D721Med (cell line): ENCODE data around the gene GADL1.

Source experiments
- DNase-seq: peaks from one replicate; pipeline ENCODE4 v3.0.0; 2011; ENCODE audit warnings: low spot score; ENCODE audit not compliant: insufficient read length
- FAIRE-seq: peaks from 2 replicates; lab custom pipeline; 2011; peaks lifted over from hg19 to GRCh38; lab: Jason Lieb, UNC
- TF ChIP-seq, protein P1 (sequence below): IDR thresholded peaks from 2 replicates; pipeline ENCODE4 v1.5.1; 2012; ENCODE audit warnings: mild to moderate bottlenecking, control low read depth; ENCODE audit not compliant: insufficient read depth; ENCODE audit errors: missing control alignments

The GADL1 gene

DNA sequence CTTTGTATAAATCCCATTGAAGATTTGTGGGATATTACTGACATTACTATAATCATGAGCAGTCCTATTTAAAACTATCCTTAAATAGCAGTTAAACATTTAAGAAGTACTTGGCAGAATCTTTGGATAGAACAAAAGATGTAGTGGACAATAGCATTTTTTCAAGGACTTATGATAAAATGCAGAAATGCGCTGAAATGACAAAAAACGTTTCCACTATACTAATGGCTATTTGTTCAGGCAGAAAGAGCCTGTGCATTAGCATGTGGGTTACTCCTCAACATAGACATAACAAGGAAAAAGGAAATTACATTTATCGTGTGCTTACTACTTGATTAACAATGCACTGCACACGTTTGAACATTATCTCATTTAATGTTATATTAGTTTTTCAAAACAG, 80.7 kb downstream of the GADL1 start:
- no peak for DNase-seq
- TF ChIP-seq, protein P1, sequence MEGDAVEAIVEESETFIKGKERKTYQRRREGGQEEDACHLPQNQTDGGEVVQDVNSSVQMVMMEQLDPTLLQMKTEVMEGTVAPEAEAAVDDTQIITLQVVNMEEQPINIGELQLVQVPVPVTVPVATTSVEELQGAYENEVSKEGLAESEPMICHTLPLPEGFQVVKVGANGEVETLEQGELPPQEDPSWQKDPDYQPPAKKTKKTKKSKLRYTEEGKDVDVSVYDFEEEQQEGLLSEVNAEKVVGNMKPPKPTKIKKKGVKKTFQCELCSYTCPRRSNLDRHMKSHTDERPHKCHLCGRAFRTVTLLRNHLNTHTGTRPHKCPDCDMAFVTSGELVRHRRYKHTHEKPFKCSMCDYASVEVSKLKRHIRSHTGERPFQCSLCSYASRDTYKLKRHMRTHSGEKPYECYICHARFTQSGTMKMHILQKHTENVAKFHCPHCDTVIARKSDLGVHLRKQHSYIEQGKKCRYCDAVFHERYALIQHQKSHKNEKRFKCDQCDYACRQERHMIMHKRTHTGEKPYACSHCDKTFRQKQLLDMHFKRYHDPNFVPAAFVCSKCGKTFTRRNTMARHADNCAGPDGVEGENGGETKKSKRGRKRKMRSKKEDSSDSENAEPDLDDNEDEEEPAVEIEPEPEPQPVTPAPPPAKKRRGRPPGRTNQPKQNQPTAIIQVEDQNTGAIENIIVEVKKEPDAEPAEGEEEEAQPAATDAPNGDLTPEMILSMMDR, result no peak
- FAIRE-seq, result no peak

DNA sequence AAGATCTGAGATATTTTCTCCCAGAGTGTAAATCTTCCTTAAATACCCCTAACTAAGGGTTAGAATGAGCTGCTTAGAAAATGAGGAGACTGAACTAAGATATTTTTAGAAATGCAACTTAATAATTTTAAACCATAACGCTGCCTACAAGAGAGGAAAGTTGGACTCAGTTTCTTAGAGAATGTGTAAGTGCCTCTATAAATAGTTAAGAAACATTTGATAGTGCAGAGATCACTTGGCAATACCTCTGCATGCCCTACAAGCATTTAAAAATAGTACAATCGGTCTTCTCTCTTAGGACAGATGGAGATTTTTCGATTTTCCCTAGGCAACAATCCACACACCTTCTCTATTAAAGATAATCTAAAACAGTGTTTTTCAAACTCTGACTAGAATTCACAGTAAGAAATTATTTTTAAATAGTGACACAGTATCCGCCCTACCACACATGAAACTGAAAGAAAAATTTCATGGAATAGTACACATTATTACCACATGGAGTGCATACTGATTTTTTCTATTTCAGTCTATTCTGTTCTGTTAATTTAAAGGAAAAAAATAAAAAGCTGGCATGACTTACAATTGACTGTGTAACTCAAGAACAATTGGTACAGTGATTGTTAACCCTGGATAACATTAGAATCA, 83.2 kb downstream of the GADL1 start:
- no peak for FAIRE-seq
- DNase-seq, result no peak
- TF ChIP-seq, protein P1, result no peak

DNA sequence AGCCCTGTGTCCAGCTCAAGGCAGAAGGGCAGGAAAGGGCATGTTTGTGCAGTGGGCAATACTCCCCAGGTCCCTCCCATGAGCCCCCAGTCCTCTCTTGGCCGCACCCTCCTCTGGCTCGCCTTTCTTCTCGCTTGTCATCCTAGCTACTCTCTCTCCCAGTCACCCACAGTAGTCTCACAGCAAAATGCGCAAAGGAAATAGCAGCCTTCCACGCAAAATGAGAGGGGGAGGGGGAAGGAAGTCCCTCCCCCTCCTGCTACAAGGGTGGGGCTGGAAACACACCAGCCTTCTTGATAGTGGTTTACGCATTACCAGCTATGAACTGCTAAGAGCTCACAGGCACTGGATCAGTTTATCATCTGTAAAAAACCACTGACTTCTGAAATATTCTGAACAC, 83.8 kb downstream of the GADL1 start:
- TF ChIP-seq, protein P1, result no peak
- no peak for DNase-seq
- no peak for FAIRE-seq

DNA sequence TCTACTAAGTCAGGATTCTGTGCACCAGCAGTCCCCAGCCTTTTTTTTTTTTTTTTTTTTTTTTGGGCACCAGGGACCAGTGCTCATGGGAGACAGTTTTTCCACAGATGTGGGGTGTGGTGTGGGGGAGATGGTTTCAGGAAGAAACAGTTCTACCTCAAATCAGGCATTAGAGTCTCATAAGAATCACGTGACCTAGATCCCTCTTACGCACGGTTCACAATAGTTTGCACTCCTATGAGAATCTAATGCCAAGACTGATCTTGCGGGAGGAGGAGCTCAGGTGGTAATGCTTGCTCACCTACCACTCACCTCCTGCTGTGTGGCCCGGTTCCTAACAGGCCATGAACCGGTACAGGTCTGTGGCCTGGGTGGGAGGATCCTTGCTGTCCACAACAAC, 88.8 kb downstream of the GADL1 start:
- FAIRE-seq, result no peak
- TF ChIP-seq, protein P1, result no peak
- no peak for DNase-seq

DNA sequence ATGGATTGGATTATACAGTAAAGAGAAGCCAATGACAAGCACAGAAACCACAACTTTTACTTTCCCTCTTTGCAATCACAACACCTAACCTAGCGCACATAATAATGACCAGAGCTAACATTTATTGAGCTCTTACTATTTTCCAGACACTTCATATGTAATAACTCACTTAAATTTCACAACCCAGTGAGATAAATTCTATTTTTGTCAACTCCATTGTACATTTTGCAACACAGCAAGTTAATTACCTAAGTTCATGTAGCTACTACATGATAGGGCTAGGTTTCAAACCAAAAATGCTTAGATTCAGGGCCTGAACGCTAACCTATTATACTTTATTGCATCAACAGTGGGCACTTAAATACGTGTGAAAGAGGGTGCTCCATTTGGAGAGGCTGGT, 89.5 kb downstream of the GADL1 start:
- no peak for FAIRE-seq
- DNase-seq, result no peak
- TF ChIP-seq, protein P1, result no peak

DNA sequence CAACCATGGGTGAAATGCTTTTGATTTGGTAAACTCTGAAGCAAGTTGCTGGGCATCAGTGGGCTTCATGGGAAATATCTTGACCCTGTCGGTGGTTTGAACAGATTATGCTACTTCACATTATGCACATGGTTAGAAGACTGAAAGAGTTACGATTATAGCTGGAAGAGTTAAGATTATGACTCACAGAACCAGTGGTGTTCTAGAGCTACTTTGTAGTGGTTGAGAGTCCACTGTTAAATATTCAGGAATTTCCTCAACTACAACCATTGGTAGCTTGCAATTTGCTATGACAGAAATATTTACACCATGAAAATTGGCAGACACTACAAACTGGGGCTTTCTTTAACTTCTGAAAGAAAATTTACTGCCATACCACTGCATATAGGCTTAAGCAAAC, 99.3 kb downstream of the GADL1 start:
- TF ChIP-seq, protein P1, result no peak
- no peak for FAIRE-seq
- DNase-seq, result no peak

DNA sequence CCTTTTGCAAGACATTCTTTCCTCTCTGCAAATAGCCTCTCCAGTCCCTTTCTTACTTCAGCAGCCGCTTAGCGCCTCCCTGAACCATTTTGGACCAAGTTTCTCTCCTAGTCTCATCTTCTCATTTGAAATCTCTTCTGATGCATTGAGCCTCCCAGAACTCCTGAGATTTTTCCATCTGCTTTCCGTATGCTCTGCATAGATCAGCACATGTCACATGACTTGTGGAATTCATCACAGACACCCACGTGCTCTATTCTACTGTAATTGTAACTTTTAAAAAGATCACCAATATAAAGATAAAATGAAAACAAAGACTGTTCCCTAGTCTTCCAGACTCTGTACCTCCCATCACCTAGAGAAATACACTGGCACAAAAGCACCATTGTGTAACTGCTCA, 100.7 kb downstream of the GADL1 start:
- DNase-seq (no peak), FAIRE-seq (no peak)
- TF ChIP-seq, protein P1, result no peak
